K562 (cell line): ENCODE measurements around the gene SLC16A10. TPM values are rescaled to one million over a fixed set of nuclear protein-coding genes. Genes with fewer than 3 reads are reported as not detected.

ENCODE experiments used
- ATAC-seq: fragments of 200-7000 bp; cut with Tn5 transposase; 3 replicates; pipeline ENCODE4 v1.9.1; 2020; ENCODE audit warnings: moderate library complexity
- BruUV-seq: library from RNA; stranded (reverse); fragments of 400-500 nt; replicated peaks from 2 replicates; lab custom pipeline; 2021; lab: Mats Ljungman, UMichigan
- CTCF ChIA-PET: fragments of 300-600 bp; formaldehyde crosslinking; extraction: SDS; loops from one replicate; lab custom pipeline; 2021; ENCODE audit warnings: low intra/inter-chr PET ratio; lab: Yijun Ruan, JAX
- POLR2A ChIA-PET: fragments of 300-600, 350-650 bp; sonication (Branson Sonifier 250); formaldehyde crosslinking; extraction: SDS; loops from one replicate; lab custom pipeline; 2021; ENCODE audit warnings: antibody characterized with exemption, inconsistent platforms; lab: Yijun Ruan, JAX
- DNase-seq, 4 experiments: peaks; one replicate each; pipeline versions ENCODE4 v3.0.0 to v3.0.0-alpha.2; 2011 to 2018; ENCODE audit warnings: low spot score in 3 of 4, mixed read lengths in 3 of 4; ENCODE audit errors: extremely low read depth in 1 of 4
- FAIRE-seq: peaks from 2 replicates; lab custom pipeline; 2011; peaks lifted over from hg19 to GRCh38; lab: Jason Lieb, UNC
- H2AFZ ChIP-seq: 2 replicates; pipeline ENCODE4 v1.6.0; 2011; ENCODE audit warnings: low read depth, low read length, control low read depth, inconsistent platforms
- H3K27ac ChIP-seq: fragments of 200-600 bp; 3 replicates; pipeline ENCODE4 v1.8.0; 2011; ENCODE audit warnings: low read depth, mild to moderate bottlenecking, control low read depth, inconsistent platforms, low read length, moderate library complexity, mixed read lengths; ENCODE audit errors: extremely low read depth
- H3K27me3 ChIP-seq, 2 experiments: fragments of 300-600 bp in 1 of 2; 2 replicates in 1 of 2; 3 replicates in 1 of 2; pipeline versions ENCODE4 v1.6.0 to v1.8.0; 2011; ENCODE audit warnings: inconsistent platforms in 2 of 2, low read length in 2 of 2, mild to moderate bottlenecking in 1 of 2, mixed read lengths in 1 of 2, moderate library complexity in 1 of 2; ENCODE audit not compliant: control insufficient read depth in 2 of 2, insufficient read depth in 2 of 2
- H3K36me3 ChIP-seq: fragments of 300-600 bp; 3 replicates; pipeline ENCODE4 v1.8.0; 2011; ENCODE audit warnings: mild to moderate bottlenecking, low read length, inconsistent platforms; ENCODE audit not compliant: control insufficient read depth, insufficient read depth
- H3K4me1 ChIP-seq, 2 experiments: fragments of 200-600 bp in 1 of 2; replicated peaks in 1 of 2; 2 replicates in 1 of 2; 3 replicates in 1 of 2; pipeline versions ENCODE4 v1.5.1 to v1.8.0; 2011; ENCODE audit warnings: inconsistent platforms in 2 of 2, low read length in 2 of 2, mild to moderate bottlenecking in 1 of 2, mixed read lengths in 1 of 2, moderate library complexity in 1 of 2; ENCODE audit not compliant: control insufficient read depth in 2 of 2, insufficient read depth in 2 of 2
- H3K4me2 ChIP-seq: 2 replicates; pipeline ENCODE4 v1.6.1; 2011; ENCODE audit warnings: low read length, control low read depth, inconsistent platforms, mixed read lengths; ENCODE audit not compliant: insufficient read depth
- H3K4me3 ChIP-seq: fragments of 200-600 bp; sonication (generic), shearing (Covaris generic); 2 replicates; pipeline ENCODE4 v1.5.1; 2016; ENCODE audit warnings: control low read depth, inconsistent platforms
- H3K79me2 ChIP-seq: fragments of 200-600 bp; 3 replicates; pipeline ENCODE4 v1.8.0; 2011; ENCODE audit warnings: low read length, inconsistent platforms; ENCODE audit not compliant: control insufficient read depth, insufficient read depth
- H3K9ac ChIP-seq, 2 experiments: 2 replicates each; pipeline versions ENCODE4 v1.6.0 to v1.6.1; 2011; ENCODE audit warnings: low read depth in 2 of 2, low read length in 2 of 2, control low read depth in 1 of 2, inconsistent platforms in 1 of 2, mild to moderate bottlenecking in 1 of 2, mixed read lengths in 1 of 2; ENCODE audit not compliant: insufficient read depth in 1 of 2
- H3K9me1 ChIP-seq: one replicate; pipeline ENCODE4 v1.6.0; 2011; ENCODE audit warnings: inconsistent platforms, mild to moderate bottlenecking, low read length, moderate library complexity; ENCODE audit not compliant: control insufficient read depth, insufficient read depth
- H3K9me3 ChIP-seq: replicated peaks from 2 replicates; pipeline ENCODE4 v1.5.1; 2011; ENCODE audit warnings: low read depth, low read length, inconsistent platforms; ENCODE audit not compliant: control insufficient read depth, insufficient read depth
- H4K20me1 ChIP-seq: replicated peaks from 2 replicates; pipeline ENCODE4 v1.6.1; 2011; ENCODE audit warnings: low read length, inconsistent platforms, mixed read lengths; ENCODE audit not compliant: control insufficient read depth, insufficient read depth
- CHD2 ChIP-seq: IDR thresholded peaks from 2 replicates; pipeline ENCODE4 v1.6.1; 2011; ENCODE audit warnings: low read depth, low read length
- CREBBP ChIP-seq: IDR thresholded peaks from one replicate; pipeline ENCODE4 v1.6.1; 2012; ENCODE audit warnings: low read depth, mild to moderate bottlenecking, control low read depth, inconsistent platforms, low read length
- FOXA3 ChIP-seq, 2 experiments: fragments of 450-650 bp in 1 of 2; sonication (generic) in 1 of 2; formaldehyde crosslinking; IDR thresholded peaks in 1 of 2; conservative IDR thresholded peaks in 1 of 2; 2 replicates each; pipeline versions ENCODE4 v1.4.0 to v1.8.0; 2020 to 2022; ENCODE audit warnings: mild to moderate bottlenecking in 2 of 2, missing genetic modification reagents in 1 of 2
- FOXP1 ChIP-seq: sonication (generic); formaldehyde crosslinking; IDR thresholded peaks from 2 replicates; pipeline ENCODE4 v1.8.0; 2022; ENCODE audit warnings: mild to moderate bottlenecking, missing genetic modification reagents
- HNRNPUL1 ChIP-seq: fragments of 200-400 bp; formaldehyde crosslinking; IDR thresholded peaks from 2 replicates; pipeline ENCODE4 v1.6.1; 2017; ENCODE audit warnings: low read length
- NR2F6 ChIP-seq: fragments of 450-650 bp; formaldehyde crosslinking; IDR thresholded peaks from 2 replicates; pipeline ENCODE4 v1.4.0; 2020; ENCODE audit warnings: mild to moderate bottlenecking
- NR4A1 ChIP-seq, 2 experiments: fragments of 250-450 bp in 1 of 2; fragments of 450-650 bp in 1 of 2; sonication (Bioruptor Pico) in 1 of 2; IDR thresholded peaks; 2 replicates each; pipeline versions ENCODE4 v1.4.0 to v1.6.1; 2016 to 2020; ENCODE audit warnings: mild to moderate bottlenecking in 2 of 2, missing compliant biosample characterization in 1 of 2, missing genetic modification characterization in 1 of 2, moderate library complexity in 1 of 2
- NUFIP1 ChIP-seq: fragments of 450-650 bp; IDR thresholded peaks from 2 replicates; pipeline ENCODE4 v1.6.1; 2018; ENCODE audit not compliant: partially characterized antibody
- POLR3A ChIP-seq: IDR thresholded peaks from 2 replicates; pipeline ENCODE4 v1.6.1; 2011; ENCODE audit warnings: borderline replicate concordance, mild to moderate bottlenecking, moderate library complexity; ENCODE audit not compliant: insufficient read length, insufficient read depth; ENCODE audit errors: extremely low read depth
- TCF3 ChIP-seq: sonication (generic); formaldehyde crosslinking; IDR thresholded peaks from 2 replicates; pipeline ENCODE4 v1.4.0; 2020; ENCODE audit warnings: mild to moderate bottlenecking, missing genetic modification reagents
- TCF7 ChIP-seq: sonication (generic); IDR thresholded peaks from 2 replicates; pipeline ENCODE4 v1.6.1; 2016; ENCODE audit warnings: antibody characterized with exemption, borderline replicate concordance
- WGBS: fragments of 100-300 bp; shearing (Covaris generic); methylation state at CpG from one replicate; pipeline ENCODE4 v1.1.6; 2016; ENCODE audit warnings: low coverage, mixed read lengths; ENCODE audit not compliant: insufficient coverage; ENCODE audit errors: missing lambda C conversion rate; 5-methylcytosine and 5-hydroxymethylcytosine counted together
- in situ Hi-C: fragments of 300-500 bp; cut with MboI; formaldehyde crosslinking; loops from 4 replicates; pipeline ENCODE4 v1.15.0; 2018; ENCODE audit warnings: inconsistent platforms, mixed read lengths
- intact Hi-C: fragments of 100-400 bp; cut with micrococcal nuclease; formaldehyde crosslinking; loops from 2 replicates; pipeline ENCODE4 v1.14.2; 2022
- polyA plus RNA-seq, 8 experiments: library from polyadenylated mRNA; depleted of rRNA in 4 of 8; stranded (reverse) in 5 of 8; unstranded in 3 of 8; fragments of >200 nt; fragmentation: Nextera tagmentation in 2 of 8; fragmentation: Illumina TruSeq in 1 of 8; extraction: Ambion mirVana in 2 of 8; extraction: Trizol in 1 of 8; gene quantifications; 2 replicates each; pipeline versions ENCODE4 v1.2.1 to v1.2.3, GENCODE V29; 2011 to 2014; ENCODE audit warnings: inconsistent platforms in 1 of 8, missing spikeins in 1 of 8
- total RNA-seq, 7 experiments: library from RNA; depleted of rRNA in 6 of 7; stranded (reverse); fragments of >200 nt in 6 of 7; fragmentation: Illumina TruSeq in 2 of 7; extraction: Trizol in 2 of 7; gene quantifications; 2 replicates each; pipeline versions ENCODE4 v1.2.1 to v1.2.3, GENCODE V29; 2011 to 2021; ENCODE audit warnings: low replicate concordance in 1 of 7
- TF ChIP-seq, protein P1 (sequence below): fragments of 250-450 bp; sonication (Bioruptor Pico); IDR thresholded peaks from 2 replicates; pipeline ENCODE4 v1.4.0; 2020

SLC16A10 gene
- total and polyA plus RNA-seq, 9 of the 15 experiments (the other 6 are each of a cell fraction or from before 2014, with no cell fraction given) = 0.02 to 0.54 (median 0.24) TPM; not detected in 4

DNA sequence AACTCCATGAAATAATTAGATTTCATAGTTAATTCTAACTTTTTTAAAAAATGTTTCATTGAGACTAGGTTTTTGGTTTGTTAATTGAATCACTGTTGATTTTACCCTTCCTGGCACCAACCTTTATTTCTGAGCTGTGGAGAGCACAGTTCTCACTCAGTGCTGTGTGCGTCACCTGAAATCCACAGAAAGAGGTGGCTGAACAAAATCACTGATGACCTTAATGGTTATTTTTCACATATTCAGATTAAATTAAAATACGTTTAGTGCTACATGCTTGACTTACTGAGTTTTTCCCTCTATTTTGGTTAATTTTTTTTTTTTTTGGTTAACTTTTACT lies 89.4 kb downstream of the SLC16A10 start:
- H3K9ac ChIP-seq = no peak overlapping the region
- DNase-seq (no peak), ATAC-seq (no peak), FAIRE-seq (no peak)
- H3K36me3 ChIP-seq = no peaks in the 10 kb centered on the region
- TF ChIP-seq, protein P1, sequence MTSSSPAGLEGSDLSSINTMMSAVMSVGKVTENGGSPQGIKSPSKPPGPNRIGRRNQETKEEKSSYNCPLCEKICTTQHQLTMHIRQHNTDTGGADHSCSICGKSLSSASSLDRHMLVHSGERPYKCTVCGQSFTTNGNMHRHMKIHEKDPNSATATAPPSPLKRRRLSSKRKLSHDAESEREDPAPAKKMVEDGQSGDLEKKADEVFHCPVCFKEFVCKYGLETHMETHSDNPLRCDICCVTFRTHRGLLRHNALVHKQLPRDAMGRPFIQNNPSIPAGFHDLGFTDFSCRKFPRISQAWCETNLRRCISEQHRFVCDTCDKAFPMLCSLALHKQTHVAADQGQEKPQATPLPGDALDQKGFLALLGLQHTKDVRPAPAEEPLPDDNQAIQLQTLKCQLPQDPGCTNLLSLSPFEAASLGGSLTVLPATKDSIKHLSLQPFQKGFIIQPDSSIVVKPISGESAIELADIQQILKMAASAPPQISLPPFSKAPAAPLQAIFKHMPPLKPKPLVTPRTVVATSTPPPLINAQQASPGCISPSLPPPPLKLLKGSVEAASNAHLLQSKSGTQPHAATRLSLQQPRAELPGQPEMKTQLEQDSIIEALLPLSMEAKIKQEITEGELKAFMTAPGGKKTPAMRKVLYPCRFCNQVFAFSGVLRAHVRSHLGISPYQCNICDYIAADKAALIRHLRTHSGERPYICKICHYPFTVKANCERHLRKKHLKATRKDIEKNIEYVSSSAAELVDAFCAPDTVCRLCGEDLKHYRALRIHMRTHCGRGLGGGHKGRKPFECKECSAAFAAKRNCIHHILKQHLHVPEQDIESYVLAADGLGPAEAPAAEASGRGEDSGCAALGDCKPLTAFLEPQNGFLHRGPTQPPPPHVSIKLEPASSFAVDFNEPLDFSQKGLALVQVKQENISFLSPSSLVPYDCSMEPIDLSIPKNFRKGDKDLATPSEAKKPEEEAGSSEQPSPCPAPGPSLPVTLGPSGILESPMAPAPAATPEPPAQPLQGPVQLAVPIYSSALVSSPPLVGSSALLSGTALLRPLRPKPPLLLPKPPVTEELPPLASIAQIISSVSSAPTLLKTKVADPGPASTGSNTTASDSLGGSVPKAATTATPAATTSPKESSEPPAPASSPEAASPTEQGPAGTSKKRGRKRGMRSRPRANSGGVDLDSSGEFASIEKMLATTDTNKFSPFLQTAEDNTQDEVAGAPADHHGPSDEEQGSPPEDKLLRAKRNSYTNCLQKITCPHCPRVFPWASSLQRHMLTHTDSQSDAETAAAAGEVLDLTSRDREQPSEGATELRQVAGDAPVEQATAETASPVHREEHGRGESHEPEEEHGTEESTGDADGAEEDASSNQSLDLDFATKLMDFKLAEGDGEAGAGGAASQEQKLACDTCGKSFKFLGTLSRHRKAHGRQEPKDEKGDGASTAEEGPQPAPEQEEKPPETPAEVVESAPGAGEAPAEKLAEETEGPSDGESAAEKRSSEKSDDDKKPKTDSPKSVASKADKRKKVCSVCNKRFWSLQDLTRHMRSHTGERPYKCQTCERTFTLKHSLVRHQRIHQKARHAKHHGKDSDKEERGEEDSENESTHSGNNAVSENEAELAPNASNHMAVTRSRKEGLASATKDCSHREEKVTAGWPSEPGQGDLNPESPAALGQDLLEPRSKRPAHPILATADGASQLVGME = no peak
- TF ChIP-seq TCF7 (no peak), CREBBP (no peak), CHD2 (no peak), NR2F6 (no peak), FOXP1 (CRISPR knock-in tag) (no peak), NUFIP1 (no peak), POLR3A (no peak), HNRNPUL1 (no peak), NR4A1 (CRISPR knock-in tag; IDR thresholded peaks at IDR 0.05) (no peak), NR4A1 (tag; IDR thresholded peaks at IDR 0.05) (no peak), FOXA3 (CRISPR knock-in tag; conservative IDR thresholded peaks at IDR 0.05 in 1 of 2, IDR thresholded peaks at IDR 0.05 in 1 of 2) (no peak), TCF3 (CRISPR knock-in tag) (no peak)
- ChIA-PET CTCF (no interaction called here), POLR2A (no interaction called here)
- no peaks in the 10 kb centered on the region for H3K9me1 ChIP-seq
- H3K9me3 ChIP-seq = no peaks in the 10 kb centered on the region
- WGBS = 10% methylated on average over 2 of the region's 2 CpGs
- BruUV-seq = no TSS peak
- H2AFZ ChIP-seq = no peak overlapping the region
- no peaks in the 10 kb centered on the region for H4K20me1 ChIP-seq
- H3K27ac ChIP-seq = no peak overlapping the region
- H3K79me2 ChIP-seq = no peaks in the 10 kb centered on the region
- no peak overlapping the region for H3K4me2 ChIP-seq
- H3K4me3 ChIP-seq = no peak overlapping the region
- no peaks in the 10 kb centered on the region for H3K4me1 ChIP-seq
- in situ Hi-C loops = no loop called here
- intact Hi-C loops = no loop called here
- peaks cover 3 to 12% of the 10 kb centered on the region in 2 experiments for H3K27me3 ChIP-seq
